Heart left ventricle (tissue), 16 donors: ENCODE results near the gene TLR2. TPM values are rescaled to one million over a fixed set of nuclear protein-coding genes. Genes with fewer than 3 reads are reported as not detected.

Experiments
- ATAC-seq, 4 donors: fragments of 200-7000 bp; cut with Tn5 transposase; one replicate each; pipeline ENCODE4 v1.9.1; 2020 to 2022; ENCODE audit warnings: moderate library complexity in 4 of 4, mild to moderate bottlenecking in 3 of 4, moderate number of reproducible peaks in 1 of 4
- DNase-seq, 5 donors: peaks; one replicate each; pipeline ENCODE4 v3.0.0-alpha.2; 2020
- H3K27ac ChIP-seq, 12 donors: fragments of 200-600 bp; sonication (generic) in 4 of 12; one replicate each; pipeline versions ENCODE4 v1.5.0 to v1.8.0; 2016 to 2022; ENCODE audit warnings: mild to moderate bottlenecking in 2 of 12
- H3K27me3 ChIP-seq, 9 donors: fragments of 200-600 bp; sonication (generic) in 2 of 9; one replicate each; pipeline versions ENCODE4 v1.5.1 to v1.8.0; 2016 to 2022; ENCODE audit warnings: mild to moderate bottlenecking in 3 of 9
- H3K36me3 ChIP-seq, 9 donors: fragments of 200-600 bp; sonication (generic) in 2 of 9; one replicate each; pipeline versions ENCODE4 v1.5.0 to v1.8.0; 2018 to 2022; ENCODE audit warnings: mild to moderate bottlenecking in 2 of 9
- H3K4me1 ChIP-seq, 12 donors: fragments of 200-600 bp; sonication (generic) in 4 of 12; one replicate each; pipeline versions ENCODE4 v1.5.0 to v1.8.0; 2016 to 2022; ENCODE audit warnings: mild to moderate bottlenecking in 3 of 12
- H3K4me3 ChIP-seq, 12 donors: fragments of 200-600 bp; sonication (generic) in 4 of 12; one replicate each; pipeline versions ENCODE4 v1.5.0 to v1.8.0; 2017 to 2022; ENCODE audit warnings: mild to moderate bottlenecking in 9 of 12, moderate library complexity in 4 of 12
- H3K9me3 ChIP-seq, 12 donors: fragments of 200-600 bp; sonication (generic) in 4 of 12; one replicate each; pipeline versions ENCODE4 v1.5.0 to v1.8.0; 2016 to 2022; ENCODE audit warnings: mild to moderate bottlenecking in 1 of 12
- POLR2A ChIP-seq, 2 donors: fragments of 450-650 bp; IDR thresholded peaks; one replicate each; pipeline ENCODE4 v1.6.1; 2017; ENCODE audit warnings: antibody characterized with exemption in 2 of 2, mild to moderate bottlenecking in 2 of 2, moderate library complexity in 2 of 2
- WGBS, 4 donors: extraction: QIAGEN DNeasy Blood & Tissue Kit in 2 of 4; methylation state at CpG; one replicate each; pipeline versions ENCODE4 v1.1.5 to v1.1.7; 2013 to 2018; 5-methylcytosine and 5-hydroxymethylcytosine counted together
- intact Hi-C, 10 donors: fragments of 100-400 bp; cut with DNase I; formaldehyde crosslinking; loops; one replicate each; pipeline versions ENCODE4 v1.11.1 to v1.14.2; 2022
- polyA plus RNA-seq, 2 donors: library from polyadenylated mRNA; stranded (reverse); fragments of 200-250 nt; gene quantifications; one replicate each; pipeline ENCODE4 v1.2.3, GENCODE V29; 2013
- total RNA-seq, 9 donors: library from RNA; depleted of rRNA in 2 of 9; stranded (reverse); fragments of >200 nt in 2 of 9; fragmentation: NEBNext Ultra II Directional in 3 of 9; extraction: Animal tissue kit (Norgen Biotek cat#: 25700) in 3 of 9; gene quantifications; one replicate each; pipeline versions ENCODE4 v1.1.0 to v1.2.4, GENCODE V29; 2016 to 2023
- TF ChIP-seq, protein P1 (sequence below), 12 donors: fragments of 200-600 bp; sonication (generic) in 4 of 12; IDR thresholded peaks; one replicate each; pipeline versions ENCODE4 v1.5.0 to v1.8.0; 2018 to 2022; ENCODE audit warnings: antibody characterized with exemption in 12 of 12, mild to moderate bottlenecking in 5 of 12
- donor health status: ischemic (EF 13 %, LVEDD 7.1; RV severe dilation, severe dysfunction).
- donor health status: healthy with polysubstance abuse.
- donor health status: DM: no; HTN: yes; CAD: no.
- donor health status: DM: no; HTN: no; CAD: no.
- donor health status: ischemic (EF 25% LVEDD 6.9; RV normal size, moderate dysfunction).
- donor health status: ischemic (EF 25% LVEDD 5.7; RV mildly dilated, moderate dysfunction).
- donor health status: healthy.
- donor health status: DM: yes; HTN: yes; CAD: no.
- donor health status: ischemic (EF 35%, LVEDD 5.7; RV mildly dilated, moderate dysfunction).
- donor health status: nonischemic (EF 11% LVEDD 7.7; RV severe dilation, severe dysfunction).
- donor health status: DM: yes; HTN: yes; CAD: no.
- donor health status: PGD.
- donor health status: ischemic (EF 29% LVEDD 5.4; RV normal size, mild dysfunction).
- donor health status: nonischemic (EF 23%, LVEDD 6.1; RV moderate dilation, normal function).

The TLR2 gene
- total and polyA plus RNA-seq, 11 donors: 1.2 to 47.8 (median 4.3) TPM

DNA sequence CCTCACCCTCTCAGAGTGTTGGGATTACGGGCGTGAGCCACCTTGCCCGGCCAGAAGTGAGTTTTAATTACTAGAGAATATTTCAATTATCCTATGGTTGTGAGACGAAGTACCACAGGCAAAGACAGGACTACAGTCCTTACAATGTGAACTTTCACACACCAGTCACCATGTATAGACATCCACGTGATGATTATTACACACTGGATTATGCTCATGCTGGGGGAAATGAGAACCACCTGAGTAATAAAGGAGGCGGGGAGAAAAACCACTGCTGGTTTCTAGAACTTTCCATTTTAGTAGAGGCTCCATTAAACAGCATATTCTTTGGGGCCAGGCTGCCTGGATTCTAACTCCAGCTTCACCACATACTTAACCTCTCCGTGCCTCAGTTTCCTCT lies 42.5 kb upstream of the TLR2 start:
- 84 to 92% (median 88%) methylated on average over 7 of the region's 7 CpGs for WGBS, 4 donors
- Histone ChIP-seq H3K9me3 (peaks cover 0 to 12% (median 3%) of the 10 kb centered on the region in 12 donors), H3K27me3 (no peaks in the 10 kb centered on the region), H3K27ac (no peak overlapping the region), H3K36me3 (peaks cover 0 to 14% (median 10%) of the 10 kb centered on the region in 9 donors), H3K4me1 (peaks cover 0 to 21% (median 0%) of the 10 kb centered on the region in 12 donors), H3K4me3 (peak overlapping the region in 1 of 12 donors; percentile 26)
- DNase-seq (no peak), ATAC-seq (no peak)
- TF ChIP-seq POLR2A (IDR thresholded peaks at IDR 0.05): no peak
- TF ChIP-seq, protein P1, sequence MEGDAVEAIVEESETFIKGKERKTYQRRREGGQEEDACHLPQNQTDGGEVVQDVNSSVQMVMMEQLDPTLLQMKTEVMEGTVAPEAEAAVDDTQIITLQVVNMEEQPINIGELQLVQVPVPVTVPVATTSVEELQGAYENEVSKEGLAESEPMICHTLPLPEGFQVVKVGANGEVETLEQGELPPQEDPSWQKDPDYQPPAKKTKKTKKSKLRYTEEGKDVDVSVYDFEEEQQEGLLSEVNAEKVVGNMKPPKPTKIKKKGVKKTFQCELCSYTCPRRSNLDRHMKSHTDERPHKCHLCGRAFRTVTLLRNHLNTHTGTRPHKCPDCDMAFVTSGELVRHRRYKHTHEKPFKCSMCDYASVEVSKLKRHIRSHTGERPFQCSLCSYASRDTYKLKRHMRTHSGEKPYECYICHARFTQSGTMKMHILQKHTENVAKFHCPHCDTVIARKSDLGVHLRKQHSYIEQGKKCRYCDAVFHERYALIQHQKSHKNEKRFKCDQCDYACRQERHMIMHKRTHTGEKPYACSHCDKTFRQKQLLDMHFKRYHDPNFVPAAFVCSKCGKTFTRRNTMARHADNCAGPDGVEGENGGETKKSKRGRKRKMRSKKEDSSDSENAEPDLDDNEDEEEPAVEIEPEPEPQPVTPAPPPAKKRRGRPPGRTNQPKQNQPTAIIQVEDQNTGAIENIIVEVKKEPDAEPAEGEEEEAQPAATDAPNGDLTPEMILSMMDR (IDR thresholded peaks at IDR 0.05): no peak
- intact Hi-C loops: loop anchor here in 3 of 10 donors (5.0 to 10.0 kb wide), 3 partner anchors 297 to 499 kb away; partner anchors contain the start of gene MND1 (in 3 of the 3)

DNA sequence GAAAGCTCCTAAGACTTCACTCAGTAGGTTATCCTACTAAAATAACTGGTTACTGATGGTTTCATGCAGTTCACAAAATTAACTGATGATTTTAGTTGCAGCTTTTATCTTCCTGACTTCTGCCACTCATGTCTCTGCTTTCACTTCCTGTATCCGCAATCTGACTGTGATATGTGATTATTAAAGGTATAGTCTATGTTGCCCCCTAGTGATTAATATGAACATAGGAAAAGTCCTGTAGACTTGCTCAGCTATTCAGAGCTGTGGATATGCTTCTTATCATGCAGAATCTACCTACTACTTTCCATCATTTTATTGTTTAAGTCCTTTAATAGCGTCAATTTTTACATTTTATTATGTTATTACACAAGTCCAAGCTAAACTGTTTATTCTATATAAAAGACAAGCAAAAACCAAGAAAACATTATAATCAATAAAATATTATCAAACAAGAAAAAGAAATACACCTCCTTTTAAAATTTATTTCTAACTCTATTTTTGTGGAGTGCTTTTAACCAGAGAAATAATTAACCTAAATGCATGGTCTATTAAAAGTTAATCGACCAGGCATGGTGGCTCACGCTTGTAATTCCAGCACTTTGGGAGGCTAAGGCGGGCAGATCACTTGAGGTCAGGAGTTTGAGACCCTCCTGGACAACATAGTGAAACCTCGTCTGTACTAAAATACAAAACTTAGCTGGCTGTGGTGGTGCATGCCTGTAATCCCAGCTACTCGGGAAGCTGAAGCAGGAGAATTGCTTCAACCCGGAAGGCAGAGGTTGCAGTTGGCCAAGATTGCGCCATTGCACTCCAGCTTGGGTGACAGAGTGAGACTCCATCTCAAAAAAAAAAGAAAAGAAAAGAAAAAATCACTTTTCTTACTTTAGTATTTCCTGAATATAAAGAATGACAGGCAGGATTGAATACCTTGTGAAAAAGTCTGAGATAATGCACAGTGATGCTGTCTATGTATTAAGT lies 40.4 kb upstream of the TLR2 start:
- intact Hi-C loops: loop anchor here in 3 of 10 donors (5.0 to 10.0 kb wide), 3 partner anchors 299 to 501 kb away; partner anchors contain the start of gene MND1 (in 3 of the 3)
- Histone ChIP-seq H3K4me1 (peaks cover 0 to 42% (median 0%) of the 10 kb centered on the region in 12 donors), H3K27me3 (no peaks in the 10 kb centered on the region), H3K27ac (no peak overlapping the region), H3K4me3 (no peak overlapping the region), H3K36me3 (no peaks in the 10 kb centered on the region), H3K9me3 (peaks cover 0 to 12% (median 3%) of the 10 kb centered on the region in 12 donors)
- no peak for TF ChIP-seq POLR2A (IDR thresholded peaks at IDR 0.05)
- TF ChIP-seq, protein P1 (IDR thresholded peaks at IDR 0.05): peak in 11 of 12 donors; percentile 2 to 54 (median 35)
- ATAC-seq: peak in 2 of 4 donors; percentile 57 to 63
- no peak for DNase-seq
- WGBS, 4 donors: 83 to 89% (median 84%) methylated on average over 9 of the region's 9 CpGs

DNA sequence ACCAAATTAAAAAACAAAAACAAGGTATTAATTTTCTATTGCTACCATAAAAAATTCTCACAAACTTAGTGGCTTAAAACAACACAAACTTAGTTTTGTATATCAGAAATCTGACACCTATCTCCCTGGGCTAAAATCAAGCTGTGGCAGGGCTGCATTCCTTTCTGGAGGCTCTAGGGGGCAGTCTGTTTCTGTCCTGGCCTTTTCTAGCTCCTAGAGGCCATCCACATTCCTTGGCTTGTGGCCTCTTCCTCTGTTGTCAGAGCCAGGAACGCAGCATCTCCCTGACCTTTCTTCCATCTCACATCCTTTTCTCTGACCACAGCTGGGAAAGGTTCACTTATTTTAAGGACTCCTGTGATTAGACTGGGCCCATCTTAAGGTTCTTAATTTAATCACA lies 38.9 kb upstream of the TLR2 start:
- Histone ChIP-seq H3K4me3 (no peak overlapping the region), H3K27ac (peak overlapping the region in 1 of 12 donors; percentile 67), H3K4me1 (peaks cover 0 to 46% (median 0%) of the 10 kb centered on the region in 12 donors), H3K27me3 (no peaks in the 10 kb centered on the region), H3K36me3 (no peaks in the 10 kb centered on the region), H3K9me3 (peaks cover 0 to 12% (median 3%) of the 10 kb centered on the region in 12 donors)
- TF ChIP-seq POLR2A (IDR thresholded peaks at IDR 0.05): no peak
- TF ChIP-seq, protein P1 (IDR thresholded peaks at IDR 0.05): no peak
- 71 to 85% (median 80%) methylated on average over 1 of the region's 1 CpG for WGBS, 4 donors
- ATAC-seq (no peak), DNase-seq (no peak)
- intact Hi-C loops: loop anchor here in 1 of 10 donors (10.0 kb wide), 1 partner anchor 300 kb away; the partner anchor contains the start of gene MND1

DNA sequence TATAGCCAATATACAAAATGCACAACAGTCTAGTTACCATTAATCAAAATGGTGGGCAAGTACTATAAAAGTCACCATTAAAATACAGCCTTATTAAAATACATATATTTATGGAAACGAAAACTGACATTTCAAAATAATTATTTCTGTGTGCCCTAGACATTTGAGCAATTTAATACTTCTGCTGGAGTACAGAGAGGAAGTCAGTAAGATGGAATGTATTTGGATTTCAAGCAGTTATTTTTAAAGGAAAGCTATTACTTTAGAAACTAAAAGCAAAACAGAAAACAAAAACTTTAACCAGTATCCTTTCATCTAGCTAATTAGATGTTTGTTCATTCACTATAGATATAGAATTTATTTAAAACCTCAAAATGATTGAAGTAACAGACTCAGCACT lies 37.8 kb upstream of the TLR2 start:
- no peak for DNase-seq
- H3K36me3 ChIP-seq: no peaks in the 10 kb centered on the region
- intact Hi-C loops: loop anchor here in 1 of 10 donors (10.0 kb wide), 1 partner anchor 301 kb away; the partner anchor contains the start of gene MND1
- TF ChIP-seq, protein P1 (IDR thresholded peaks at IDR 0.05): no peak
- TF ChIP-seq POLR2A (IDR thresholded peaks at IDR 0.05): no peak
- ATAC-seq: no peak
- peaks cover 0 to 12% (median 3%) of the 10 kb centered on the region in 12 donors for H3K9me3 ChIP-seq
- WGBS, 4 donors: 79 to 86% (median 86%) methylated on average over 1 of the region's 1 CpG
- no peak overlapping the region for H3K4me3 ChIP-seq
- no peaks in the 10 kb centered on the region for H3K27me3 ChIP-seq
- peaks cover 0 to 56% (median 0%) of the 10 kb centered on the region in 12 donors for H3K4me1 ChIP-seq
- H3K27ac ChIP-seq: peak overlapping the region in 1 of 12 donors; percentile 67
